ENCODE results near the gene SMAD6.
"Not testable (repeated sequence)": the region's sequence is repeated elsewhere in the genome, so short reads cannot be mapped to it uniquely, and the experiment has no call there.

Gene SMAD6

GRCh38 chr15:66825139-66825538, 123.1 kb downstream of the SMAD6 start:
- no peak overlapping the region for H3K4me3 ChIP-seq (ENCODE audit: low read depth, low read length)
- no peak for TF ChIP-seq CTCF (IDR thresholded peaks at IDR 0.05; ENCODE audit: insufficient read depth, low read depth, low read length, missing control alignments)
- no peak for DNase-seq (ENCODE audit: low read depth)

GRCh38 chr15:66825731-66826130, 123.7 kb downstream of the SMAD6 start:
- no peak for DNase-seq (ENCODE audit: low read depth)
- no peak overlapping the region for H3K4me3 ChIP-seq (ENCODE audit: low read depth, low read length)
- TF ChIP-seq CTCF (IDR thresholded peaks at IDR 0.05; ENCODE audit: insufficient read depth, low read depth, low read length, missing control alignments), result no peak

GRCh38 chr15:66826507-66826906, 124.5 kb downstream of the SMAD6 start:
- H3K4me3 ChIP-seq (ENCODE audit: low read depth, low read length), result no peak overlapping the region
- no peak for DNase-seq (ENCODE audit: low read depth)
- TF ChIP-seq CTCF (IDR thresholded peaks at IDR 0.05; ENCODE audit: insufficient read depth, low read depth, low read length, missing control alignments), result no peak

GRCh38 chr15:66827039-66827697, 125.1 kb downstream of the SMAD6 start:
- DNase-seq (ENCODE audit: low read depth), result no peak

GRCh38 chr15:66827698-66828055, 125.6 kb downstream of the SMAD6 start:
- no peak for TF ChIP-seq CTCF (IDR thresholded peaks at IDR 0.05; ENCODE audit: insufficient read depth, low read depth, low read length, missing control alignments)
- H3K4me3 ChIP-seq (ENCODE audit: low read depth, low read length), result no peak overlapping the region
- no peak for DNase-seq (ENCODE audit: low read depth)

More at GRCh38 chr15:66827039-66827697, 125.1 kb downstream of the SMAD6 start:
- H3K4me3 ChIP-seq (ENCODE audit: low read depth, low read length), result no peak overlapping the region
- no peak for TF ChIP-seq CTCF (IDR thresholded peaks at IDR 0.05; ENCODE audit: insufficient read depth, low read depth, low read length, missing control alignments)

GRCh38 chr15:66828817-66829541, 126.9 kb downstream of the SMAD6 start:
- not testable (repeated sequence) for H3K4me3 ChIP-seq (ENCODE audit: low read depth, low read length); DNase-seq (ENCODE audit: low read depth)

- no peak for TF ChIP-seq CTCF (IDR thresholded peaks at IDR 0.05; ENCODE audit: insufficient read depth, low read depth, low read length, missing control alignments)
- DNase-seq (ENCODE audit: low read depth), result no peak
- H3K4me3 ChIP-seq (ENCODE audit: low read depth, low read length), result no peak overlapping the region
Measured at GRCh38 chr15:66829551-66830121, 127.6 kb downstream of the SMAD6 start.

Data from GM12865 (cell line).